Osteocyte (in vitro differentiated cells): ENCODE results near the gene PRPH. TPM values are rescaled to one million over a fixed set of nuclear protein-coding genes. Genes with fewer than 3 reads are reported as not detected.

Experiments
- DNase-seq: peaks from one replicate; pipeline ENCODE4 v3.0.0; 2021; ENCODE audit warnings: mixed read lengths; ENCODE audit not compliant: unreplicated experiment; ENCODE audit errors: extremely low spot score
- H3K27ac Mint-ChIP-seq: one replicate; pipeline ENCODE4 v1.8.0; 2021; ENCODE audit warnings: mild to moderate bottlenecking, mixed read lengths; ENCODE audit not compliant: unreplicated experiment
- H3K27me3 Mint-ChIP-seq: one replicate; pipeline ENCODE4 v1.8.0; 2021; ENCODE audit warnings: mixed read lengths; ENCODE audit not compliant: unreplicated experiment
- H3K36me3 Mint-ChIP-seq: one replicate; pipeline ENCODE4 v1.8.0; 2021; ENCODE audit warnings: mixed read lengths; ENCODE audit not compliant: unreplicated experiment
- H3K4me1 Mint-ChIP-seq: one replicate; pipeline ENCODE4 v1.8.0; 2021; ENCODE audit warnings: mixed read lengths; ENCODE audit not compliant: unreplicated experiment
- H3K4me3 Mint-ChIP-seq: one replicate; pipeline ENCODE4 v1.8.0; 2021; ENCODE audit warnings: mild to moderate bottlenecking, moderate library complexity, mixed read lengths; ENCODE audit not compliant: unreplicated experiment
- H3K9me3 Mint-ChIP-seq: one replicate; pipeline ENCODE4 v1.8.0; 2021; ENCODE audit warnings: mixed read lengths; ENCODE audit not compliant: unreplicated experiment
- total RNA-seq: library from RNA; stranded (reverse); gene quantifications from 2 replicates; pipeline ENCODE4 v1.2.1, GENCODE V29; 2021
- TF ChIP-seq, protein P1 (sequence below): fragments of 200-600 bp; sonication (generic); IDR thresholded peaks from 2 replicates; pipeline ENCODE4 v1.5.0; 2021; ENCODE audit warnings: antibody characterized with exemption, mild to moderate bottlenecking, moderate library complexity

PRPH gene
- total RNA-seq, 1 donor from 2014 or later: not detected

DNA sequence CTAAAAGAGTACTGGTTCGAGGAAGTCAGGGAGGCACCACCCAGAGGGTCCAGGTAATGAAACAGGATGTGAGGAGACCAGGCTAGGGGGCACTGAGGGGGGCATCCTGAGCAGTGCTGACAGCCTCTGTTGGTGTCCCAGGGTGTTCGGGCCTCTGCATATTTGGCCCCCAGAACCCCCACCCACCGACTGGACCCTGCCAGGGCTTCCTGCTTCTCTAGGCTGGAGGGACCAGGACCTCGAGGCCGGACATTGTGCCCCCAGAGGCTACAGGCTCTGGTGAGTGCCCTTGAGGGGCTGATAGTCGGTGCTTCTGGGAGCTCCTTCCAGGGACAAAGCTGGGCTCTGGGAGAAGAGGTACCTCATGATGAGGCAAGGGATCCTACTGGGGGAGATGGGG lies 30.7 kb downstream of the PRPH start:
- no peak overlapping the region for H3K4me3 Mint-ChIP-seq
- no peak overlapping the region for H3K27ac Mint-ChIP-seq
- no peak for DNase-seq
- no peaks in the 10 kb centered on the region for H3K36me3 Mint-ChIP-seq
- no peaks in the 10 kb centered on the region for H3K9me3 Mint-ChIP-seq
- peaks cover 19% of the 10 kb centered on the region for H3K4me1 Mint-ChIP-seq
- TF ChIP-seq, protein P1, sequence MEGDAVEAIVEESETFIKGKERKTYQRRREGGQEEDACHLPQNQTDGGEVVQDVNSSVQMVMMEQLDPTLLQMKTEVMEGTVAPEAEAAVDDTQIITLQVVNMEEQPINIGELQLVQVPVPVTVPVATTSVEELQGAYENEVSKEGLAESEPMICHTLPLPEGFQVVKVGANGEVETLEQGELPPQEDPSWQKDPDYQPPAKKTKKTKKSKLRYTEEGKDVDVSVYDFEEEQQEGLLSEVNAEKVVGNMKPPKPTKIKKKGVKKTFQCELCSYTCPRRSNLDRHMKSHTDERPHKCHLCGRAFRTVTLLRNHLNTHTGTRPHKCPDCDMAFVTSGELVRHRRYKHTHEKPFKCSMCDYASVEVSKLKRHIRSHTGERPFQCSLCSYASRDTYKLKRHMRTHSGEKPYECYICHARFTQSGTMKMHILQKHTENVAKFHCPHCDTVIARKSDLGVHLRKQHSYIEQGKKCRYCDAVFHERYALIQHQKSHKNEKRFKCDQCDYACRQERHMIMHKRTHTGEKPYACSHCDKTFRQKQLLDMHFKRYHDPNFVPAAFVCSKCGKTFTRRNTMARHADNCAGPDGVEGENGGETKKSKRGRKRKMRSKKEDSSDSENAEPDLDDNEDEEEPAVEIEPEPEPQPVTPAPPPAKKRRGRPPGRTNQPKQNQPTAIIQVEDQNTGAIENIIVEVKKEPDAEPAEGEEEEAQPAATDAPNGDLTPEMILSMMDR: no peak
- no peaks in the 10 kb centered on the region for H3K27me3 Mint-ChIP-seq

DNA sequence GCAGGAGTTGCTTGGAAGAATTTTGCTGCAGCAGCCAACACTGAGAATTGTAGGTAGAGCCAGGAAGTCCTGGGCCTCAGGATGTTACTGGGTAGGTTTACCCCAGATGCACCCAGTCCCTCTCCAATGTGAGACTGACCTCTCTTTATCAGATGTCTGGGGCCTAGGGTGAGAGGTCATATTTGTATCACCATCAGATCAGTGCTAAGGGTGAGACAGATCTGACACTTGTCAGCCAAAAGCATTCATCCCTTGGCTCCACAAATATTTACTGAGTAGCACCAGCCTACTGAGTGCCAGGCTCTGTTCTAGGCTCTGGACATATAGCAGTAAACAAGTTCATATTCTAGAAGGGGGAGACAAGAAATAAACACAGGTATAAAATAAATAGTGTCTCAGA lies 32.4 kb downstream of the PRPH start:
- DNase-seq: no peak
- TF ChIP-seq, protein P1: no peak
- H3K36me3 Mint-ChIP-seq: no peaks in the 10 kb centered on the region
- H3K27ac Mint-ChIP-seq: no peak overlapping the region
- no peaks in the 10 kb centered on the region for H3K9me3 Mint-ChIP-seq
- no peak overlapping the region for H3K4me3 Mint-ChIP-seq
- no peaks in the 10 kb centered on the region for H3K27me3 Mint-ChIP-seq
- H3K4me1 Mint-ChIP-seq: peaks cover 16% of the 10 kb centered on the region

DNA sequence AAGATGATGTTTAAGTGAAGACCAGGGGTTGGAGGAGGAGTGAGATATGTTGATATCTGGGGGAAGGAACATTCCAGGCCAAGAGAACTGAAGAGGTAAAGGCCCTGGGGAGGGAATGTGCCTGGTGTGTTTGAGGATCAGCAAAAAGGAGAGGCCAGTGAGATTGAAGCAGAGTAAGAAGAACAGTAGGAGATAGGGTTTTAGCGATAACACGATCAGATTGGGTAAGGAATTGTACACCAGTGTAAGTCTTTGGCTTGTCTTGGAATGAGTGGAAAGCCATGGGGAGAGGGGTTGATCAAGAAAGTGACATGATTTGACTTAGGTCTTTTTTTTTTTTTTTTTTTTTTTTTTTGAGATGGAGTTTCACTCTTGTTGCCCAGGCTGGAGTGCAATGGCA lies 32.9 kb downstream of the PRPH start:
- DNase-seq: no peak
- Mint-ChIP-seq H3K9me3 (no peaks in the 10 kb centered on the region), H3K36me3 (no peaks in the 10 kb centered on the region), H3K4me3 (no peak overlapping the region), H3K4me1 (peaks cover 16% of the 10 kb centered on the region), H3K27ac (no peak overlapping the region), H3K27me3 (no peaks in the 10 kb centered on the region)
- TF ChIP-seq, protein P1: no peak

DNA sequence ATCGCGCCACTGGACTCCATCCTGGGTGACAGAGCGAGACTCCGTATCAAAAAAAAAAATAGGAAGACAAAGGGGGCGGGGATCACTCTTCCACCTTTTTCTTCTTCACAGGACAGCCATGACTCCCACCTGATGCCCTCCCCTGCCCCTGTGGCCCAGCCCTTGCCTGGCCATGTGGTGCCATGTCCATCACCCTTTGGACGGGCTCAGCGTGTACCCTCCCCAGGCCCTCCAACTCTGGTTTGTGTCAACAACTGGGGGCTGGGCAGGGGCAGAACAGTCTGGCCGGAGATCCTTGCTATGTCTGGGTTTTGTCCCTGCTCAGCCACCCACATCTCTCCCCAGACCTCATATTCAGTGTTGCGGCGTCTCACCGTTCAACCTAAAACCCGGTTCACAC lies 33.9 kb downstream of the PRPH start:
- H3K27me3 Mint-ChIP-seq: no peaks in the 10 kb centered on the region
- H3K27ac Mint-ChIP-seq: no peak overlapping the region
- no peak for DNase-seq
- H3K4me3 Mint-ChIP-seq: no peak overlapping the region
- H3K4me1 Mint-ChIP-seq: peaks cover 7% of the 10 kb centered on the region
- TF ChIP-seq, protein P1: no peak
- no peaks in the 10 kb centered on the region for H3K36me3 Mint-ChIP-seq
- no peaks in the 10 kb centered on the region for H3K9me3 Mint-ChIP-seq

DNA sequence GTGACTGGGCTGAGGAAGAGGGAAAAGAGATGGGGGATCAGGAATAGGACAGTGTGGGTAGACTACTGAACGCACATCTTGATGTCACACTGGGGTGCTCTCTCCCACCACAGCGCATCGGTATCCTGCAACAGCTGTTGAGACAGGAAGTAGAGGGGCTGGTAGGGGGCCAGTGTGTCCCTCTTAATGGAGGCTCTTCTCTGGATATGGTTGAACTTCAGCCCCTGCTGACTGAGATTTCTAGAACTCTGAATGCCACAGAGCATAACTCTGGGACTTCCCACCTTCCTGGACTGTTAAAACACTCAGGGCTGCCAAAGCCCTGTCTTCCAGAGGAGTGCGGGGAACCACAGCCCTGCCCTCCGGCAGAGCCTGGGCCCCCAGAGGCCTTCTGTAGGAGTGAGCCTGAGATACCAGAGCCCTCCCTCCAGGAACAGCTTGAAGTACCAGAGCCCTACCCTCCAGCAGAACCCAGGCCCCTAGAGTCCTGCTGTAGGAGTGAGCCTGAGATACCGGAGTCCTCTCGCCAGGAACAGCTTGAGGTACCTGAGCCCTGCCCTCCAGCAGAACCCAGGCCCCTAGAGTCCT lies 35.2 kb downstream of the PRPH start:
- Mint-ChIP-seq H3K4me3 (no peak overlapping the region), H3K27me3 (peaks cover under 1% of the 10 kb centered on the region), H3K36me3 (no peaks in the 10 kb centered on the region), H3K27ac (no peak overlapping the region), H3K4me1 (peaks cover 3% of the 10 kb centered on the region), H3K9me3 (no peaks in the 10 kb centered on the region)
- DNase-seq: no peak
- TF ChIP-seq, protein P1: no peak
